HPDE6-E6E7 (cell line): ENCODE results near the gene ANO1.

Experiments used
- DNase-seq: peaks from one replicate; pipeline ENCODE4 v3.0.0; 2011; ENCODE audit warnings: missing footprints; ENCODE audit errors: extremely low spot score

ANO1 gene

DNA sequence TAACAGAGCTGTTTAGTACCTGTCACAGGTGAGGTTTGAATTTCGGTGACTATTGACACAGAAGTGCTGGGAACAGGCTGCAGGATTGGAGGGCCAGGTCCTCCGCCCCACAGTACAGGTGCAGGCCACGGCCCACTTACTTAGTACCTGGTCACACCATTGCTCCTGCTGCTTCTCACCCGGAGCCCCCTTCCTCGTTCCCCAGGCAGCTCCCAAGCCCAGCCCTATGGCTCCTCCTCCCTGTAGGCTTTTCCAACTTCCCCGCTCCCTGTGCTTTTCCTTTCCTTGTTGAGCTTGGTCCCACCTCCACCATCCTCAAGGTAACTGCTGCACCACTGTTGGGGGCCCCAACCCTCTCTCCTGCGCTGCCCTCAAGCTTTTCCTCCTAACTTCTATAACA, 27.9 kb upstream of the ANO1 start:
- DNase-seq = no peak

DNA sequence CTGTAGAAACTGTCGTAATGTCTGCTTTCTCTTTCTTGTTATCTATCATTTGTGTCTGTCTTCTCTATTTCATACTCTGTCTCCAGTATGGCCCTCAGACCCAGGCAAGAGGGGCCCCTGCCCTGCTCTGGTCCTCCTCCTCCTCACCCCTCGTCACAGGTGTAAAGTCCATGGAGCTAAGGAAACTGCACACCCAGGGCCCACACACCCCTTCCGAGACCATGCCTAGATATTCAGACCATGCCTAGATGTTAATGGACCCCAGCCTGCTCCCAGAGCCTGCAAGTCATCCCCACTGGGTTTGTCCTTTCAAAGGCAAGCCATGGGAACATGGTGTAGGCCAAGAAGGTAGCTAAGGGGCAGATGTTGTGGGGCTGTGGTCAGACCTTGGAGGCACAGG, 24.1 kb upstream of the ANO1 start:
- DNase-seq = no peak

DNA sequence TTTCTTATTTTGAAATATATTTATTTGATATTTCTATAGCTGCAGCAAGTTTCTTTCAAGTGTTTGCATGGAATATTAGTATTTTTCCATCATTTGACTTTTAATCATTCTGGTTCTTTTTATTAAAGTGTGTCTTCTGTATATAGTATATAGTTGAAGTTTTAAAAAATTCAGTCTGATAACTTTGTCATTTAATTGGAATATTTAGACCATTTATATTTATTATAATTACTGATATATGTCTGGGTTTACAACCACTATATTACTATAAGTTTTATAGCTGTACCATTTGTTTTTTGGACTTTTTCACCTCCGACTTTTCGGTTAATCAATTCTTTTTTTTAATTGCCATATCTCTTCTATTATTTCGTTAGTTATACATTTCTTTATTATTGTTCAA, 22.7 kb upstream of the ANO1 start:
- no peak for DNase-seq

DNA sequence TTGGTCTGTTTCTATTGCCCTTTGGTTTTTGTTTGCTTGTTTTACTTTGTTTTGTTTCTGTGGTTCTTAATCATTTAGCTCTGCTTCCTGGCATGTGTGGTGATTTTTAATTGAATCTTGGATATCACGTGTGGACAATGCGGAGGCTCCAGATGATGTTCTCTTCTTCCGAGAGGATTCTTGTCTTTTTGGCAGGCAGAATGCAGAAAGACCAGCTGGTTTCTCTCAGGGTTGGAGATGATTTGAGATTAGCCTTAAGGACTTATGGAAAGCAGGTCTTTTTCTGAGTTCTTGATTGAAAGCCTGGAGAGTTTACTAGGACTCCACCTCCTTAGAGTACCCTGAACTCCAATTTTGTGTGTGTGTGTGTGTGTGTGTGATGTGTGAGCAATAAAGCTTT, 21.0 kb upstream of the ANO1 start:
- DNase-seq = no peak

DNA sequence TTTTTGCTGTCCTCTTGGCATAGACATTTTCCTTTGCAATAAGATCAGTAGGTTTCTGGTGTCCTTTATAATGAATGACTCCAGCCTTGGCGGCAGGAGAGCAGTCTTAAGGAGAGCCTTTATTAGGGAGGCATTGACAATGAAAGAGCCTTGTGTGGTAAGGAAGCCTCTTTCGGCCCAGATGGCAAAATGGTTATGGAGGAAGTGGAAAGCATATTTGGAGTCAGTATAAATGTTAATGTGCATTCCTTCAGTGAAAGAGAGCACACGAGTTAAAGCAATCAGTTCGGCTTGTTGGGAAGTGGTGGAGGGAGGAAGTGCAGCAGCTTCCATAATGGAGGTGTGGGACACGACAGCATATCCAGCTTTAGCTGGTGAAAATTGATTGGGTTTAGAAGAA, 18.1 kb upstream of the ANO1 start:
- no peak for DNase-seq

DNA sequence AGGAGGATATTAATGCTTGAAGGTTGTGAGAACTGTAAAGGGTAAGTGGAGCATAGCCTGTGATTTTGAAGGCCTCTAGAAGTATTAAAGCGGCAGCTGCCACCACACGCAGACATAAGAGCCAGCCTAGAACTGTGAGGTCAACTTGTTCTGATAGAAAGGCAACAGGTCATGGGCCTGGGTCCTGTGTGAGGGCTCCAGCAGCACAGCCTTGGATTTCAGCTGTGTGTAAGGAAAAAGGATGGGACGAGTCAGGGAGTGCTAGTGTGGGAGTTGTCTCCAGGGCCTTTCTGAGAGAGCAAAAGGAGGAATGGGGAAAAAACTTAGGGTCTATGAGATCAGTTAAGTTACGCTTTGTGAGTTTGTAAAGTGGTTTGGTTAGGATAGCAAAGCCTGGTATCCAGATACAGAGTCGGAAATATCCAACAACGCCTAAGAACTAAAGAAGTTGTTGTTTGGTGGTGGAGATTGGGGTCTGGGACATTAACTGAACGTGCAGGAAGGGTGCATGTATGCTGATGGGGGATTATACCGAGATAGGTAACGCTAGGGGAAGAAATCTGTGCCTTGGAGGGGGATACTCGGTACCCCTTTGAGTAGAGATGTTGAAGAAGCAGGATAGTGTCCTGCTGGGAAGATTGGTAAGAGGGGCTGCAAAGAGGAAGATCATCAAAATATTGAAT, 17.4 kb upstream of the ANO1 start:
- DNase-seq = no peak

DNA sequence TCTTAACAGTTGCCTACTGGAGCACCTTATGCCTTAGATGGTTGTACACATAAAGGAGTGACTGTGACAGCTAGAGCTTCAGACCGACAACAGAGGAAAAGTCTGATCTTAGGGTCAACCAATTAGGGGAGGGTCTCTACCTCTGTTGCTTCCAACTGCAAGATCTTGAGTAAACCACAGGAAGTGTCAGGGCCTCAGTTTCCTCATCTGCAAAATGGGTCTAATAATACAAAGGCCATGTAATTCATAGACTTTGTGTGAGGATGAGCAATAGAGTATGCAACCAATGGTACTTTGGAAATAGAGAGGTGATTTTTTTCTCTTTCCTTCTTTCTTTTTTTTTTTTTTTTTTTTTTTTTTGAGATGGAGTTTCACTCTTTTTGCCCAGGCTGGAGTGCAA, 16.4 kb upstream of the ANO1 start:
- no peak for DNase-seq

DNA sequence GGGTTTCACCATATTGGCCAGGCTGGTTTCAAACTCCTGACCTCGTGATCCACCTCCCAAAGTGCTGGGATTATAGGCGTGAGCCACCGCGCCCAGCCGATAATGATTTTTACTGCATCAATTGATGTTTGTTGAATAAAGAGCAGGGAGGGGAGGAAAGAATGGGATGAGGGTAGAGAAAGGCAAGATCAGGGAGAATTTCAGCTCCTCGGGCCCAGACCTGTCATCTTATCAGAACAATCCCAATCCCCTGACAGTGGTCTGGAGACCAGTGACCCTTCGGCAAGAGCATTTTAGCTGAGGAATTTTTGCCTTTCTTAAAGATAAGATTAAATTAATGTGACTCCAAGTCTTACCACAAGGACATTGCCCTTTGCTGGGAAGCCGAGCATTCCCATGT, 15.0 kb upstream of the ANO1 start:
- no peak for DNase-seq

DNA sequence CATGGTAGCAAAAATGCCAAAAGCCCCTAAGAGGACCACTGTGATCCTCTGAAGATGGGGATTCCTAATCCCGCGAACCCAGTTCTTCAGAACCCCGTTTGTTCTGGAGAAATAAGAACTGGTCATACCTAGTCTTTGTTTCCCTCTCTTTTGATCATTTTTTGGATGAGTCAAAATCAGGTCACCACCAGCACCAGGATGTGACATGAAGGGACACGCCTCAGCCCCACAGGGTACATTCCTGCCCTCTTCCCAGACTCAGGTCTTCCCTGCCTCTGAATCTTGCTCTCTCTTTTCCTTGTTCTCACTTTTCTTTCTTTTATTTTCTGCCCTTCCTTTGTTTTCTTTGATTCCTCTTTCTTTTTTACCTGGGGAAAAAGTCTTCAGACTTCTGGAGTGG, 14.6 kb upstream of the ANO1 start:
- peak; percentile 56 for DNase-seq

DNA sequence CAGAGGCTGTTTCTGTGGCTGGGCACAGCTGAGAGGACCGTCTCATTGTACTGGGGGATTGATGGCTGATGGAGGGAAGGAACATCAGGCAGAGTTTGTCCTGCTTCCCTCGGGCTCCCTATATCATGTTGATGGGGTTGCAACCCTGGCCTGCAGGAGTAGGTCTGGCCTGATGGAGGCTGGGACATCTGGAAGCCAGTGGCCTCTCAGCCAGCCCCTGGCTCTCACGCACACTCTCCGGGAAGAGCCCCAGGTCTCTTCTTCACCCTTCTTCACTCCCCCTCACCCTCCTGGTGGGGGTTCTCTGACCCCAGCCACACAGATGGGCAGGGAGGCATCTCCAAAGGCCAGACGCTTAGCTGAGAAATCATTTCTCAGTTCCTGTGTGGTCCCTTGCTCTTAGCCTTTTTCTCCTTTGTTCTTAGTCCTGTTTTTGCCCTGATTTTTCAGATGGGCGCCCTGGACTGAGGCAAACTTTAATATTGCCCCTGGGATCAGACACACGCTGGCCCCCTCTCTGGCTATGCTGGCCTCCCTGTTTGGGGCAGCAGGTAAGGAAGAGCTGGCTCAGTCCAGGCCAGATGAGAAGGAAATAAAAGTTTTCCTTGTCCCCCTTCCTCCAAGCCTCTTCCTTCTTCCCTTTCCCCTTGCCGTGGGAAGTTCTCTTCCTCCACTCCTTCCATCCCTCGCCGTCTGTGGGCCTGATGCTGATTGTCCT, 13.9 kb upstream of the ANO1 start:
- no peak for DNase-seq

DNA sequence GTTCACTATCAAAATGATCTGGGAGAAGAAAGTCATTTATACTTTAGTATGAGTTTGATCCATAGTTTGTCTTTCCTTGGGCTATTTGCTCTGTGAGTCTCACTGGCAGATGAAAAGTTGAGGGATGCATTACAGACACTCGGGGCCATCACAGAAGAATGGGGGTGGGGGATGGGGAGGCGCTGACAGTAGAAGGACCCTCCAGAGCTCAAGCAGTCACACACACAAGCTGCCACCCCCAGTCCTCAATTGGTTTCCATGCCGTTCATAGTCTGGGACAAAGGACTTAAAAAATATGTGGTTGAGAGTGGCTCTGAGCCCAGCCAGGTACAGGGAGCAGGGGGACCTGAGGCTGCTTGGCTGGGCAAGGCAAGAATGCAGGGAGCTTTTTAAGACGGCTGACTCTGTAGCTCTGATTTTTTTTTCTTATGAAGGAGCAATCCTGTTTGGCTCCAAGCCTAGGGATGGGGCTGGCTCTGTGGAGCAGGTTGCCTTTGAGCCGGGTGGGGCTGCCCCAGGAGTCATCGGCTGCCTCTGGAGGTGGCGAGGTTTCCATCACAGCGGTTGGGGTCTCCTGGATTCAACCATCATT, 13.3 kb upstream of the ANO1 start:
- DNase-seq = no peak

DNA sequence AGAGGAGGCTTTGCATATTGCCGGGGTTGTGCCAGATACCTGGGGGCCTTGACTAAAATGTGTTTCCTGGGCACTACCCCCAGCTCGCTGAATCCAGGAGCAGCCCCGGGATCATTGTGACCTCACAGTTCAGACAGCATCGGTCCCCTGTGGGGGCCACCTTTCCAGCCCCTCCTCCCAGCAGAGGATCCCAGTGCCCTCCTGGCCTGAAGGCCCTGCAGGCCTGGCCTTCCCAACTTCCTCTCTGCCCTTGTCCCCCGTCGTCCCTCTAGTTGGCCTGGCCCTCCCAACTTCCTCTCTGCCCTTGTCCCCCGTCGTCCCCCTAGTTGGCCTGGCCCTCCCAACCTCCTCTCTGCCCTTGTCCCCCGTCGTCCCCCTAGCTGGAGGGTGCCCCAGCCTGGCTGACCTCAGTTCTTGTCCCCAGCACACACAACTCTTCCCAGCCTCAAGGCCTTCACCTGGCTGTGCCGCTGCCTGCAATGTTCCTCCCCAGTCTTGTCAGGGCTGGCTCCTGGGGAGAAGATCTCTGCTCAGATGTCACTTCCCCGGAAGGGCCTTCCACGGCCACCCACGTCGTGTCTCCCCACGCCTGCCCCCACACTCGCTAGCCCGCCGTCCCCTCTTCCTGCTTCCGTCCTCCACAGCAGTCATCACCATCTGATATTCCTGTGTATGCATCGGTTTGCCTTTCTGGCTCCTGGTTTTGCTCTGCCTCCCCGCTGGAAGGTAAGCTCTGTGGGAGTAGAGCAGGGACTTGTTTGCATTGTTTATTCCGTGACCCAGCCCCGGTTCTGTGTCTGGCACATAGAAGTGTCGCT, 12.6 kb upstream of the ANO1 start:
- DNase-seq = no peak

DNA sequence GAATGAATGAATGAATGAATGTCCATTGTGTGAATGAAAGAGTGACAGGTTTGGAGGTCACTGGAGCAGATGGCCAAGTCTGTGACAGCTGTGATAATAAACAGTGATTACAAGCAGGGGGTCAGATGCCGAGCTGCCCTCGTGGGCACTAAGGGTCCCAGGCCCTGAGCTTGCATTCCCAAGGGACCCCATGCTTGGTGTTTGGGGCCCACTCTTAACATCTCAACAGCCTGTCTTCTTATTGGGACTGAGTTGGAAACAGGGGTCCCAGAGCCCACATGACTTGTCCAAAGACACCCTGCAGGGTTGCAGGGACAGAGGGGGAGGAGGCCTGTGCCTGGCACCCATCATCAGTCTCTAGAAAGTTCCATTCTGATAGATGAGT, 12.0 kb upstream of the ANO1 start:
- no peak for DNase-seq

DNA sequence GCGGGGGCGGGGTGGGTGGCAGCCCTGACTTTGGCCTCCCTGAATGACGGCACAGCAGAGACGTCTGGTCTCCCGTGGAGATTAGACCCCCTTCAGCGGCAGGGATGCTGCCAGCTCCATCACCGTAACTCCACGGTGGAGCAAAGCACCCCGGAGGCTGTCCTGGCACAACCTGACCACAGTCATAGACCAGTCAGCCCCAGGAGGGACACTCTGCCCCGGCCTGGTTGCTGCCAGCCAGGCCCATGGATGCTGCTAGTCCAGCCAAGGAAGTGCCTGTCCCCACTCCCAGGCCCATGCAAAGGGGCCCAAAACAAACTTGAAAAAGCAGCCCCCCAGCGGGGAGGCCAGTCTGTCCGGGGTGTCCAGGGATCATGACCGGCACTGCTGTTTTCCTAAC, 11.5 kb upstream of the ANO1 start:
- no peak for DNase-seq

DNA sequence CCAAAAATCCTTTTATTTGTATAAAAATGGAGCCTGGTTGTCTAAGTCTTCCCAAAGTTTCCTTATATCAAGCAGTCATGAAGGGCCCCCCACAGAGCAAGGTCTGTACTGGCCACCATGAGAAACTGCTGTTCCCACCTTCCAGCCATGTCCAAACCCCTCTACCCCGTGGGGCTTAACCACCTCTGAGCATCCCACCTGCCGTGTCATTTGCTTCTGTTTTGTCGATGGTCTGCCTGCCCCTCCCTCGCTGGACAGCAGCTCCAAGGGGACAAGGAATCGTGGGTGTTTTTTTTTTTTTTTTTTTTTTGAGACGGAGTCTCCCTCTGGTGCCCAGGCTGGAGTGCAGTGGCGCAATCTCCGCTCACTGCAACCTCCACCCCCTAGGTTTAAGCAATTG, 11.1 kb upstream of the ANO1 start:
- no peak for DNase-seq

DNA sequence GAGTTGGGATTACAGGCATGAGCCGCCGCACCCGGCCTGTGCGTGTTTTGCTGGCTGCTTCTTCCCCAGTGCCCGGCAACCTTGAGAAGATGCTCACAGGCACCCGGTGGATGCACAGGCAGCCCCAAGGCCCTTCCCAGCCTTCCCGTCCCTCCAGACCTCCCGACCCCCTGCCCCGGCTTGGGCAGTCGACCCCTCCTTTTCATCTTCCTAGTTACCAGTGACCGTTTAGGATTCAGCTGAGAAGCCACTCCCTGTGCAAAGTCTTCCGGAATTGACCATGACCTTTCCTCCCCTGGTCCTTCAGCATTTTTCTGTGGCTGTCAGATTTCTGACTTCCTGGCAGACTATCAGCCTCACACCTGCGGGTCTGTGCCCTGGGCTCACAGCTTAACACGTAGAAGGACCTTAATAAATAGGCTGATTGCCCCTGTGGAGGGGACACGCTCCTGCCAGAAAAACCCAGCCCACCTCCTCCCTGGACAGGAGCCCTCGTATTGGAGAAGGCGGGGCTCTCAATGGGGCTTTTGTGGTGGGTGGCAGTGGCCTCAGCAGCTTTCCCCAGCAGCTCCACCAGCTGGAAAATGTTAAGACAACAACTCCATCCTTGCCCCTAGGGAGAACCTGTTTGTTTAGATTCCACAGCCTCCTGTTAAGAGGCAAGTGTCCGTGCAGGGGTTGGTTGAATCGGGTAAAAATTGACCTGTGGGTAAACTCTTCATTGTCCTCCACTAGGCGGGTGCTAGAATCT, 10.4 kb upstream of the ANO1 start:
- DNase-seq = peak; percentile 82

DNA sequence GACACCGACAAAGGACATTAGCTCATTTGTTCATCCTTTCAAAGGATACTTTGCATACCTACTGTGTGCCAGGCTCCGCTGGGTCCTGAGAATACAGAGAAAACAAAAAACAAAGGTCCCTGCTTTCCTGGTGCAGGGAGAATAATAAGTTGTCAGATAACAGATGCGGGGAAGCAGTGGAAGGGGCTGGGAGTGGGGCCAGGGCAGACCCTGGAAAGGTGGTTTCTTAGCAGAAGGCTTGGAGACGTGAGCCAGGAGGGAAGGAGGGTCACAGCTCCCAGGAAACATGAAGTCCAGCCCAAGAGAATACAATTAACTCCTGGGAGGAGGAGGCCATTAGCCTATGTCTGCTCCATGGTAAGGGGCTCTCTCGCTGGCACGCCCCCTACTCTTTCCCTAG, 9.8 kb upstream of the ANO1 start:
- no peak for DNase-seq

DNA sequence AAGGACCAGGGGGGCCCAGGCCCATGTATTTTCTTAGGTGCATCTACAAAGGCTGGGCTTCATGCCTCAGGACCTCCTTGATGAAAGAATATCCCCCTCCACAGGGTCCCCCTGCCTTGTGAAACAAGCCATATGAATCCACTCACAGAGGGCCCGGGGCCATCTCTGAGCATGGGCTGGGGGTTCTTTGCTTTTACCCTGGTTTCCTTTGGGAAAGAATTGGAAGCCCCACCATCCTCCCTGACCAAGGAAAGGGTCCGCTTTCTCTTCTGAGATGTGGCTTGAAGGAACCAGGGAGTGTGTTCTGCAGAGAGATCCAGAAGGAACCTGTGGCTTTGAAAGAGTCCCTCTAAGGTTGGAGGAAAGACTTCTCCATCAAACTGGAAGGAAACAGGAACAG, 9.2 kb upstream of the ANO1 start:
- DNase-seq = no peak

DNA sequence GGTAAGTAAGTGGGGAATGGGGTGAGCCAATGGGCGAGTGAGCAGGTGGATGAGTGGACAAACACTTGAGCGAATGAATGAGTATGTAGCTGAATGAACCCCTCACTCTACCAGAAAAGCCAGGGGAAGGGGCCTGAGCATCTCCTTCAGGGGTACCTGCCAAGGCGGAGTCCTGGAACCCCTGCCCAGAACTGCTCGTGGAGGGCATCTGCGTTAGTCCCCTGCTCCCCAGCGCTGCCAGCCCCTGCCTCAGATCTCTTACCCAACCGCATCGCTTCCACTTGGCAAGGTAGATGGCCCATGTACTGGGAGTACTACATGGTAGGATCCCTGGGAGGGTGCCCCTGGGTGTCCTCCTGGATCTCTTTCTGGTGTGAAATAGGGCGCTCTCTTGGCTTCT, 7.4 kb upstream of the ANO1 start:
- no peak for DNase-seq

DNA sequence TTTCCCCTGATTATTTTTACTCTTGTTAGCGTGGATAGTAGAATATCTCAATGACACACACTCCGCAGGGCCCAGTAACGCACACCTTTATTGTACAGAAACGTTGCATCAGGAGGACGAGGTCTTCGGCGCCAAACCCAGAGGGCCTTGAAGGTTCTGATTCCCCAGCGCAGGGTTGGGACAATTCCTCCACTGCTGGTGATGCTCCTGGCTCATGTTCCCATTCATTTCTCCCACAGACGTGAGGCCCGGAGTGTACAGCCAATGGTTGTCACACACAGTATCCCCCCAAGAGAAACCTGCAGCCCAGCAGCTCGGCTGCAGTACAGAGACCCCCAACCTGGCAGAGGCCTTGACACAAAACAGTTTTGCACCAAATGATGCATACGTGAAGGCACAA, 6.1 kb upstream of the ANO1 start:
- DNase-seq = no peak

DNA sequence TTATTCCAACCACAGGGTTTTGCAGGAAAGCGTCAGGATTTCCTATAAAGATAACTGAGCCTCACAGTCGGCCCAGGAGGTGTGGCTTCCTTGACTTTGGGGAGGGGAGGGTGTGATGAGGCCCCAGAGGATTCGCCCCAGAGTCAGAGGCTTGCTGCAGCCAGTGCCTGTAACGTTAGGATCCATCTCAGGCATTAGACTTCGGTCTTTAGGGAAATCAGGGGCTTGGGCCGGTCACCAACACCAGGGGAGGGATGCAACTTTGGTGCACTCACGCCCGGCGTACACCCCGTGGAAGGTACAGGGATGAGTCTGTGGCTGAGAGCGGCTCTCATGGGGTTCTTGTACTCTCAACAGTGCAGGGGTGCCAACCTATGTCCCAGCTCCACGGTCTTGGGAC, 5.7 kb upstream of the ANO1 start:
- no peak for DNase-seq
